ENCODE results near the gene USP46.

USP46 gene

DNA sequence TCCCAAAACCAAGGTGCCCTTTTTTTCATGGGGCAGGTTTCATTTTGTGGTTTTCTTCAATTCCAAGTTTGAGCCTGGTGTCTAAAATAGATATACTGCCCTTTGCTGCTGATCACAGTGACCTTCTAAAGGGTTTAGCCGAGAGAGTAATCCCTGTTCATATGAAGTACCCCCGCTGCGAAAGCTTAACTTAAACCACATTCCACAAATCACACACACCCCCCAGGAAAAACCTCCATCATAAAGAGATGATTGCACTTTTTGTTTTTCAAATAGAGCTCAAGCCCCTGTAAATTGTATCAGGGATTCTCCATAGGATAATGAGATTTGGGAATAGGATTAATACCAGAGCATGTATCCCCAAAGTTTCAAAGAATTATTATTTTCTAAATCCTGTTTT, 90.8 kb downstream of the USP46 start:
- DNase-seq, result no peak

DNA sequence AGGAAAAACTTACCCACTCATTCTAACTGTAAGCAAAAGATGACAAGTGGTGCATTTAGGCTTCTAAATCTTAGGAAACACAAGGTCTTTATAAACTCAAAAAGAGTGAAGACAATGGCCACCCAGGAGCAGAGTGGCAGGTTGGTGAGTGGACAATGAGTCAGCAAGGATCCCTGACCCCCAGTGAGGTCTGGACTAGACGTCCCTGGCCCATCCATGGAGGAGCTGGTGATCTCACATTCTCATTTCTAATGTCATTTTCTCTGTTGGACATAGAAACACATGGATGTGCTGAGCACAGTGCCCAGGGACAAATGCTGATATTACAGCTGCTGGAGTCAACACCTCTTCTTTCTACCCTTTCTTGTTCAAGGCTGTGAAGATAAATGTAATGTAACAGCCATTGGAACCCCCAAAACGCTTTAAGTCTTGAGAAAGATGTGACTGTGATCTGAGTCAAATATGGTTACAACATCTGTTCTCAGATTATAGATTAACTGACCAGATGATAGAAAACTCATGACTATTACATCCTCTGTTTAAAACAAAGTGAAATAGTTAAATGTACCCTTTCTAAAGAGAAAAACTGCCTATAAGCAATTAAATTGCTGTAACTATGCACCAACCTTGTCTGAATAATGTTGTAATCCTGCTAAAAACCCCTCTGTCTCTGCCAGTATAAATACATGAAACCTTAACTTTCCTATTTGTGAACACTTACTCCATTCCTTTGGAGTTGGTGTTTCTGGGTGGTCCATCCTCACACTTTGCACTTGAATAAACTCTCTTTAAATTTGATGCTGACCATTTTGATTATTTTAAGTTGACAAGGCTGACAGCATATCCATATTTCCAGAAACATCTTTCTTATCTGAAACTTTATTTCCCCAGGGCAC, 92.7 kb downstream of the USP46 start:
- no peak for DNase-seq

DNA sequence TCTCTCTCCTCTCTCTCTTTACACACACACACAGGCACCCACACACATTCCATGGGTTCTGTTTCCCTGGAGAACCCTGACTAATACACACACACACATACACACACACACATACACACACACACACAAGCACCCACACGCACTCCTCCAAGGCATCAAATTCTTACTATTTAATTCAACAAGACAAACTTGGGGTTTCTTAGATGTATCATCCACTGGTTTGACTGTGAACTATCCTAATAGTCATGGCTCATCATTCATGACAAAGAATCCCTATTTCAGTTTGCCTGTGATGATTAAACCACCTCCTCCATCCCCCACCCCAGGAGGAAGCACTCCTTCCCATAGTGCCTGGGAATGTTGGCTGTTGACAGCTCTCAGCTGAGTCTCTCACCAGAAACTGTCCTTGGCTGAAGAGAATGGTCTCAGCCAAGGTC, 98.2 kb downstream of the USP46 start:
- no peak for DNase-seq

DNA sequence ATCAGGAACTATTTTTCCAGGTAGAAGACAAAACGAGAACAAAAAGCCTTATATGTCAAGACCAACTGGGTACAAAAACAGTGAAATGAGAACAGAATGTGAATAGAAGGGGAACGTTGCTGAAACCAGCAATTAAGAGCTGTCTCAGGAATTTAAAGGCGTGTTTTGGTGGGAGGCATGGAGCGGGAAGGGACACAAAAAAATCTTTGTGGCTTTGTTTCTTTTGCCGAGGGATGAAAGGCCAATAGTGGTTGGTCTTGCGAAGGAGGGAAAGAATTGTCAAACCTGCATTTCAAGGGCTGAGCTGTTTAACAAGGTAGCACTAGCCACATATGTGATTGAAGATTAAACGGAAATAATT, 103.8 kb downstream of the USP46 start:
- DNase-seq, result no peak

DNA sequence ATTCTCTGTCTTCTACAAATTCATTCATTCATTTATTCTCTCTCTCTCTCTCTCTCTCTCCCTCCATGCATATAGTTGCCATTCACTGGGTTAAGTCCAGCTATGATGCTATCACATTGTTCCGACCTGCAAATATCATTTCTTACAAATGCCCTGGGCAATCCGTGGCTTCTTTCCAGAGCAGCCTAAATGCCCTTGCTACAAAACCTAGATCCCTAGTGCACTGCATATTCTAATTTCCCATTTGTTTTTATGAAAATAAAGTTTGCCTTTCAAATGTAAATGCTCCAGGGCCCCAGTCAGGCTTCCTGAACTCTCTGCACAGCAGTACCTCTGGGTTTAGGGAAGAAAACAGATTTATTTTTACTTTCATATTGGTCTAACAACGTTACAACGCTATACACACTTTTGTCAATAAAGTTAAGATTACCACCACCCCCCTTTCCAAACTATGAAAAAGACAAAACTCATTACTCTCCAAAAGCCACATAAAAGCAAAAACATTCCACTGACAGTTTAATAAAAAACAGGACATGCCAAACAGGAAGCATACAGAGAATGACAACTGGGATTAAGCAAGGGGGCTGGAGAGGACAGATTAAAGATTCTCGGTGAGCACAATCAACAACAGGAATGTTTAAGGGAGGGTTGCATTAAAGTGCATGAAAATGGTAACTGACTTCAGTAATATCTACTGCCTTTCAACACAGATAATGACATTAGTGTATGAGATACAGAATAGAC, 104.3 kb downstream of the USP46 start:
- DNase-seq, result no peak

DNA sequence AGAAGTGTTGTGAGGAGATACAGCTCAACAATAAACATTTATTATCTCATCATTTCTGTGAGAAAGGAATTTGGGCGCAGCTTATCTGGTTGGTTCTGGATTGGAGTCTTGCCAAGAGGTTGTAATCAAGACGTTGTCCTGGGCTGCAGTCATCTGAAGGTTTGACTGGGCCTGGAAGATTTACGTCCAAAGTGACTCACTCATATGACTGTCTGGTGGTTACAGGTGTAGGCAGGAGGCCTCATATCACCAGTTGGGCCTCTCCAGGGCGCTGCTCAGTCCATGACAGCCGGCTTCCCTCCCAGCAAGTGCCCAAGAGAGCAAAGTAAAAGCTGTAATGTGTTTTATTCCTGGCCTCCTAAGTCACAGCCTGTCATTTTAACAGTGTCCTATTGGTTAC, 106.3 kb downstream of the USP46 start:
- no peak for DNase-seq

DNA sequence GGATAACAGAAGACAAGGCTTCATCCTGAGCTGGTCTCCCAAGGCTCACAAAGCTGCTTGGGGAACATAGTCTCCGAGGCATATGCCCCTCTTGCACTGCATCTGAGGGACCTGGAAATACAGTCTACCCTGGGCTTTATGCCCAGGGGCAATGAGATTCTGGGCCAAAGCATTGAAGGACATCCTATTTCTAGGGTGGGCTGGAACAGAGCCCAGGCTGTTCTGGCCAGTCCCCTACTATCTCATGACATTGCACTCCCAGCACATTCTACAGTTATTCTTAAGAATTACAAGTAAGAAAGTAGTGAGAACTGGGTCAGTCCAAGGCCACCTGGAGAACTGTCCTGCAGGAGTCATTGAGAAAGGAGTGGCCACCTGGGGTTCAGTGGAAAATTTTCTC, 107.6 kb downstream of the USP46 start:
- DNase-seq, result no peak

DNA sequence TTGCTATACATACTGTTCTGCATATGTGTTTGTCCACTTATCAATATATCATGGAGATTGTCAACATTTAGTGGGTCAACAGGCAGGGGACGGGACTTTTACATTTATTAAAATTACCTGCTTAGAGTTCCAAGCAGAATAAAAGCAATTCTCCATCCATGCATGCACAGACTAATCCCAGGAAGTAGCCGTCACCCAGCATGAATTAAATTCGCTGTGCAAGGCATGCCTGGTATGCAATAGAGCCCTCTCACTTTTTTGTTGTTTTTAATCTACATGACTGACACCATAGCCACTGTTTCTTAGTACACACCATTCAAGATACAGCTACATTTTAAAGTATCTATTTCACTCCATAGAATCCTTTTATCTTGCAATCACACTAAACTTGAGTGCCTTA, 108.9 kb downstream of the USP46 start:
- DNase-seq, result no peak

DNA sequence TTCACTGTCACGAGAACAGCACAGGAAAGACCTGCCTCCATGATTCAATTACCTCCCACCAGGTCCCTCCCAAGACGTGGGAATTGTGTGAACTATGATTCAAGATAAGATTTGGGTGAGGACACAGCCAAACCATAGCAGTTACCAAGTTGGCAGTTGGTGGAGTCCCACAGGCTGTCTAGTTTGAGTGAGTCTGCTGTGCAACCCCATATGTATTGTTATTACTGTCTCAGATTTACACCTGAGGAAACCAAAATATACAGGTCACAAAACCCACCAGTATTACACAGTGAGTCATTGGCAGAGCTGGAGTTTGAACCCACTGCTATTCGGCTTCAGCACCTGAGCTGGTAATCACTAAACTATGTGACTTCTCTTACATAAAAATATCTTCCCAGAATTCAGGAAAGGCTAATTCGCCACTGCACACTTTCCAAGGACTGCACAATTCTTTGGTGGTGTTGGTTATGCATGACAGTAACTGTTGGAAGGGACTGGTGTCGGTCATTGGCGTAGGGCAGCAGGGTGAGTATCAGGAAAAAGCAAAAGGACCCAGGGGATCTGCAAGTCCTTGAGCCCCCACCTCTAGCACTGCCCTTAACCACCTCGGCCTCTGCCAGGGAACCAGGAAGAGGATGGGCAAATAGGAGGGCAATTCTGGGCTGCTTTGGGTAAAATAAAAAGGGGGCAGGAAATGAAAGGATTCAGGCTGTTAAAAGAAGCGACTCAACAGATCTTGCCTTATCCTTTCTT, 110.1 kb downstream of the USP46 start:
- no peak for DNase-seq

DNA sequence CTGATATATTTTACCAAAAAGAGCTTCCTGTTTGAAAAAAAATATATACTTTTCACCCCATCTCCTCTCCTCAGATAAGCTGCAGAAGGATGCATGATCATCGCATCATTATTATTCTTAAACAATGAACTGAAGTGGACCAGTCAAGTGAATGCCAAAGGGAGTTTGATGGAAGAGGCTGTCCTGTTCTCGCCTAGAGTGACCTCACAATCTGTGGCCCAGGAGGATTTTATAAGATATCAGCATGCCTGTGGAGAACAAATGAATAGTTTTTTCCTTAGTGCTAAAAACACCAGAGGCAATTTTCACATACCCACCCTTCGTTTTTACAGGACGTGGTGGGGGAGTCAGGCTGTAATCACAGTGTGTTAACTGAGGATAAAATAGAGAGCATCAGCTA, 112.7 kb downstream of the USP46 start:
- DNase-seq, result no peak

DNA sequence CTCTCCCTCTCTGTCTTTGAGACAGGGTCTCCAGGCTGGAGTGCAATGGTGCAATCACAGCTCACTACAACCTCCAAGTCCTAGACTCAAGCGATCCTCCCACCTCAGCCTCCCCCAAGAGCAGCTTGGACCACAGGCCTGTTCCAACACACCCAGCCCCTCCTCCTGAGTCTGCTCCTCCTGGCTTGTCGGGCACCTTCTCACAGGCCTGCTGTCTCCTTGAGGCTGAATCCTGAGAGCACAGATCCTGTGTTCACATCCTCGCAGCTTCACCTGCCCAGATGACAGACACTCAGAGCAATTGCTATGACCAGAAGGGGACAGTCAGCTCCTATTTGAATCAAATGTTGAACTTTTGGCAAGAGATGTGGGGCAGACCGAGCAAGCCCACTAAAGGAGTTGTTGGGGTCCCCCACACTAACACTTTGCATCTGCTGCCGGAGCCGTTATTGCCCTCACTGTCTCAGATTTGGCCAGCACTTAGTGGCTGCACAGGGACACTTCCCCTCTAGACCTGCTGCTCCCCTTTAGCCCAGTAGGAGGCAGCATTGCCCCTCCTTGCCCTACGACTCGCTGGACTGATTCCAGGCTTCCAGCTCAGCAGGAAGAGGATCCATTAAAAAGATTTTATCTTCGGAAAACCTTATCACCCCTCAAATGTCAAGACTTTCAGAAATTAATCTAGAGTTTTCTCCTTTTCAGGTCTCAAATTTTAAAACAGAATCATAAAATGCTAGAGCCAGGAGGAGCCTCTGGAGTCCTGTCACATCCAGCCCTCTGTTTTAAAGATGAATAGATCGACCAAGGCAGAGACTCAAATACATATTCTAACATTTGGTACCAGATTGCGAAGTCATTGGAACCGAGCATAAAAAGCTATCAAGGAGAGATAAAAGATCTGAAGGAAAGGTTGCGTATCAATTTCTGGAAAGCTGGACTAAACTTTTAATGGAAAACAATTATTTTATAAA, 113.7 kb downstream of the USP46 start:
- peak; percentile 37 to 67 for DNase-seq

Data from CD4-positive, alpha-beta T cell treated with Interferon alpha-2 for 1 hour (primary cell).